HepG2 (cell line): ENCODE data around the gene CAMTA1. TPM values are rescaled to one million over a fixed set of nuclear protein-coding genes. Genes with fewer than 3 reads are reported as not detected.

ENCODE experiments used
- ATAC-seq: fragments of 200-7000 bp; cut with Tn5 transposase; 3 replicates; pipeline ENCODE4 v1.9.1; 2020; ENCODE audit warnings: mild to moderate bottlenecking, moderate library complexity
- BruUV-seq: library from RNA; stranded (reverse); fragments of 400-500 nt; replicated peaks from 2 replicates; lab custom pipeline; 2021; lab: Mats Ljungman, UMichigan
- CTCF ChIA-PET: fragments of 300-600 bp; formaldehyde crosslinking; extraction: SDS; loops from one replicate; lab custom pipeline; 2021; ENCODE audit warnings: low total read pairs, inconsistent platforms, low intra/inter-chr PET ratio; lab: Yijun Ruan, JAX
- POLR2A ChIA-PET: fragments of 350-600 bp; sonication (Branson Sonifier 250); formaldehyde crosslinking; loops from one replicate; lab custom pipeline; 2020; ENCODE audit warnings: antibody characterized with exemption, inconsistent platforms; lab: Yijun Ruan, JAX
- DNase-seq: peaks from one replicate; pipeline ENCODE4 v3.0.0-alpha.2; 2015; ENCODE audit warnings: low spot score
- FAIRE-seq: peaks from 3 replicates; lab custom pipeline; 2011; peaks lifted over from hg19 to GRCh38; lab: Jason Lieb, UNC
- H2AFZ ChIP-seq: one replicate; pipeline ENCODE4 v1.6.1; 2011; ENCODE audit warnings: low read length, inconsistent platforms
- H3K27ac ChIP-seq: fragments of 300-600 bp; 3 replicates; pipeline ENCODE4 v1.8.0; 2011; ENCODE audit warnings: mixed run types, mild to moderate bottlenecking, mixed read lengths, low read length, inconsistent platforms; ENCODE audit not compliant: insufficient read depth; ENCODE audit errors: extremely low read length
- H3K27me3 ChIP-seq, 2 experiments: fragments of 200-600 bp in 1 of 2; 2 replicates in 1 of 2; 3 replicates in 1 of 2; pipeline versions ENCODE4 v1.6.0 to v1.8.0; 2011; ENCODE audit warnings: low read length in 2 of 2, mild to moderate bottlenecking in 2 of 2, moderate library complexity in 2 of 2, inconsistent platforms in 1 of 2; ENCODE audit not compliant: insufficient read depth in 2 of 2, control insufficient read depth in 1 of 2
- H3K36me3 ChIP-seq, 2 experiments: fragments of 200-600 bp in 1 of 2; replicated peaks in 1 of 2; 2 replicates in 1 of 2; 3 replicates in 1 of 2; pipeline versions ENCODE4 v1.5.1 to v1.8.0; 2011; ENCODE audit warnings: low read length in 2 of 2, inconsistent platforms in 1 of 2; ENCODE audit not compliant: insufficient read depth in 2 of 2, control insufficient read depth in 1 of 2
- H3K4me1 ChIP-seq: 2 replicates; pipeline ENCODE4 v1.5.1; 2012; ENCODE audit warnings: low read length, inconsistent platforms; ENCODE audit not compliant: insufficient read depth
- H3K4me2 ChIP-seq: 2 replicates; pipeline ENCODE4 v1.6.0; 2011; ENCODE audit warnings: low read depth, low read length, inconsistent platforms
- H3K4me3 ChIP-seq, 3 experiments: fragments of 200-600 bp in 1 of 3; sonication (generic), shearing (Covaris generic) in 1 of 3; replicated peaks in 1 of 3; 2 replicates each; pipeline ENCODE4 v1.5.1; 2011 to 2016; ENCODE audit warnings: low read length in 3 of 3, inconsistent platforms in 2 of 3, low read depth in 2 of 3, mild to moderate bottlenecking in 2 of 3, control low read depth in 1 of 3, mixed read lengths in 1 of 3; ENCODE audit not compliant: insufficient read depth in 1 of 3
- H3K79me2 ChIP-seq: one replicate; pipeline ENCODE4 v1.6.1; 2011; ENCODE audit warnings: low read length, inconsistent platforms; ENCODE audit not compliant: insufficient read depth
- H3K9ac ChIP-seq: 2 replicates; pipeline ENCODE4 v1.6.0; 2011; ENCODE audit warnings: mild to moderate bottlenecking, low read depth, low read length, inconsistent platforms; ENCODE audit not compliant: insufficient read depth
- H3K9me3 ChIP-seq: 2 replicates; pipeline ENCODE4 v1.5.1; 2012; ENCODE audit warnings: mild to moderate bottlenecking, low read length
- H4K20me1 ChIP-seq: 2 replicates; pipeline ENCODE4 v1.6.0; 2011; ENCODE audit warnings: inconsistent platforms, mild to moderate bottlenecking, low read length, moderate library complexity; ENCODE audit not compliant: insufficient read depth
- HNF1A ChIP-seq, 2 experiments: sonication (generic) in 1 of 2; formaldehyde crosslinking in 1 of 2; IDR thresholded peaks; 2 replicates each; pipeline versions ENCODE4 v1.4.0 to v1.6.1; 2016 to 2020; ENCODE audit warnings: borderline replicate concordance in 1 of 2, low read depth in 1 of 2, mild to moderate bottlenecking in 1 of 2, missing genetic modification reagents in 1 of 2
- PATZ1 ChIP-seq: sonication (generic); formaldehyde crosslinking; IDR thresholded peaks from 2 replicates; pipeline ENCODE4 v1.4.0; 2020; ENCODE audit warnings: missing genetic modification reagents
- PLSCR1 ChIP-seq: sonication (generic); formaldehyde crosslinking; IDR thresholded peaks from 2 replicates; pipeline ENCODE4 v1.5.0; 2020; ENCODE audit warnings: missing genetic modification reagents, mild to moderate bottlenecking, borderline replicate concordance
- ZBED4 ChIP-seq: sonication (generic); formaldehyde crosslinking; IDR thresholded peaks from 2 replicates; pipeline ENCODE4 v1.4.0; 2020; ENCODE audit warnings: missing genetic modification reagents, borderline replicate concordance
- ZNF3 ChIP-seq: IDR thresholded peaks from 2 replicates; pipeline ENCODE4 v1.7.0; 2017; ENCODE audit warnings: inconsistent platforms
- ZNF652 ChIP-seq: IDR thresholded peaks from 2 replicates; pipeline ENCODE4 v1.6.1; 2016; ENCODE audit warnings: low read depth, borderline replicate concordance
- ZNF781 ChIP-seq: sonication (generic); formaldehyde crosslinking; IDR thresholded peaks from 2 replicates; pipeline ENCODE4 v1.5.1; 2020; ENCODE audit warnings: borderline replicate concordance, mild to moderate bottlenecking, missing genetic modification reagents; ENCODE audit errors: not compliant biosample characterization
- ZNF784 ChIP-seq: sonication (generic); formaldehyde crosslinking; IDR thresholded peaks from 2 replicates; pipeline ENCODE4 v1.5.1; 2020; ENCODE audit warnings: missing genetic modification reagents, mild to moderate bottlenecking, borderline replicate concordance
- WGBS: methylation state at CpG from one replicate; pipeline ENCODE4 v1.1.6; 2017; ENCODE audit warnings: low lambda C conversion rate; 5-methylcytosine and 5-hydroxymethylcytosine counted together
- in situ Hi-C: cut with HindIII; loops from 2 replicates; pipeline ENCODE4 v1.10.0; 2017; ENCODE audit warnings: low pct_unique_long_range_greater_than_20kb; ENCODE audit not compliant: extremely low pct_ligation_motif_present
- intact Hi-C: fragments of 100-400 bp; cut with micrococcal nuclease; formaldehyde crosslinking; loops from one replicate; pipeline ENCODE4 v1.10.0; 2022; ENCODE audit not compliant: unreplicated experiment
- polyA plus RNA-seq, 8 experiments: library from polyadenylated mRNA; depleted of rRNA in 3 of 8; stranded (reverse) in 7 of 8; unstranded in 1 of 8; fragments of >200 nt; fragmentation: Illumina TruSeq in 4 of 8; extraction: Trizol in 4 of 8; gene quantifications; 2 replicates each; pipeline versions ENCODE4 v1.2.1 to v1.2.3, GENCODE V29; 2011 to 2016; ENCODE audit warnings: low read depth in 4 of 8, missing spikeins in 1 of 8, mixed read lengths in 1 of 8; ENCODE audit not compliant: insufficient read depth in 1 of 8
- total RNA-seq, 5 experiments: library from RNA; depleted of rRNA; stranded (reverse); fragments of >200 nt; fragmentation: Illumina TruSeq; extraction: Trizol; gene quantifications; 2 replicates each; pipeline ENCODE4 v1.2.3, GENCODE V29; 2016; ENCODE audit warnings: low read depth in 1 of 5

The CAMTA1 gene
- total and polyA plus RNA-seq, 2 of the 13 experiments (the other 11 are each of a cell fraction or from before 2014, with no cell fraction given): 25.0 to 36.4 TPM

DNA sequence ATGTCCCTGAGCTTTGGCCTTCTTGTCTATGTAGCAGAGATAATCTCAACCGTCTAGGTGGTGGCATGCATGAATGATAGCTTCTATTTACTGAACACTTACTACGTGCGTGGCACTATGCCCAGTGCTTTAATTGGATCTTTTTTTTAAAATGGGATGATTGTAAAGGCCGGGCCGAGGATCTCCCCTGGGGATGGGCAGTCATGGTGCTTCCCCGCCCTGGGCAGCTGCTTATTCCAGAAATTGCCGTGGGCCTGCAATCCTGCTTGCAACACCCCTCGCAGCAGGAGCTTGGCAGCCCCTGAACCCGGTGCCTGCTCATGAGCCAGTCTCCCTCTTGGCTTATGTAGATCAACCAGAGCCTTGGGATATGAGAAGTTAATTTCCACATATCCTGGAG lies 360.7 kb downstream of the CAMTA1 start:
- H3K9me3 ChIP-seq: no peaks in the 10 kb centered on the region
- no peak overlapping the region for H3K27ac ChIP-seq
- H3K4me1 ChIP-seq: peaks cover 10% of the 10 kb centered on the region
- DNase-seq (no peak), FAIRE-seq (no peak), ATAC-seq (no peak)
- POLR2A ChIA-PET: no interaction called here
- H2AFZ ChIP-seq: no peak overlapping the region
- H3K4me3 ChIP-seq: no peak overlapping the region
- no peak overlapping the region for H3K9ac ChIP-seq
- intact Hi-C loops: no loop called here
- peaks cover 0 to 11% of the 10 kb centered on the region in 2 experiments; a peak in 3 of 5 replicates for H3K27me3 ChIP-seq
- WGBS: 20% methylated on average over 9 of the region's 9 CpGs
- CTCF ChIA-PET: no interaction called here
- no peaks in the 10 kb centered on the region for H3K36me3 ChIP-seq
- BruUV-seq: no TSS peak
- no peaks in the 10 kb centered on the region for H4K20me1 ChIP-seq
- no peak overlapping the region for H3K4me2 ChIP-seq
- H3K79me2 ChIP-seq: no peaks in the 10 kb centered on the region
- in situ Hi-C loops: no loop called here
- TF ChIP-seq PATZ1 (CRISPR knock-in tag) (no peak), ZNF3 (no peak), HNF1A (IDR thresholded peaks at IDR 0.05; ENCODE audit: low read depth) (no peak), HNF1A (CRISPR knock-in tag; IDR thresholded peaks at IDR 0.05; ENCODE audit: borderline replicate concordance) (no peak), ZNF784 (CRISPR knock-in tag) (no peak), PLSCR1 (CRISPR knock-in tag) (no peak), ZNF652 (no peak), ZBED4 (CRISPR knock-in tag) (no peak), ZNF781 (no peak)
